Stimulated activated CD8-positive, alpha-beta memory T cell treated with anti-CD3 and anti-CD28 coated beads, Interleukin-2, amount 100 ng/mL, for 48 hours (primary cell): ENCODE data around the gene PUS3.

ENCODE experiments used
- DNase-seq, 2 donors: peaks; one replicate each; pipeline ENCODE4 v3.0.0-alpha.2; 2020; ENCODE audit warnings: low read depth in 2 of 2

The PUS3 gene, protein sequence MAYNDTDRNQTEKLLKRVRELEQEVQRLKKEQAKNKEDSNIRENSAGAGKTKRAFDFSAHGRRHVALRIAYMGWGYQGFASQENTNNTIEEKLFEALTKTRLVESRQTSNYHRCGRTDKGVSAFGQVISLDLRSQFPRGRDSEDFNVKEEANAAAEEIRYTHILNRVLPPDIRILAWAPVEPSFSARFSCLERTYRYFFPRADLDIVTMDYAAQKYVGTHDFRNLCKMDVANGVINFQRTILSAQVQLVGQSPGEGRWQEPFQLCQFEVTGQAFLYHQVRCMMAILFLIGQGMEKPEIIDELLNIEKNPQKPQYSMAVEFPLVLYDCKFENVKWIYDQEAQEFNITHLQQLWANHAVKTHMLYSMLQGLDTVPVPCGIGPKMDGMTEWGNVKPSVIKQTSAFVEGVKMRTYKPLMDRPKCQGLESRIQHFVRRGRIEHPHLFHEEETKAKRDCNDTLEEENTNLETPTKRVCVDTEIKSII

DNA sequence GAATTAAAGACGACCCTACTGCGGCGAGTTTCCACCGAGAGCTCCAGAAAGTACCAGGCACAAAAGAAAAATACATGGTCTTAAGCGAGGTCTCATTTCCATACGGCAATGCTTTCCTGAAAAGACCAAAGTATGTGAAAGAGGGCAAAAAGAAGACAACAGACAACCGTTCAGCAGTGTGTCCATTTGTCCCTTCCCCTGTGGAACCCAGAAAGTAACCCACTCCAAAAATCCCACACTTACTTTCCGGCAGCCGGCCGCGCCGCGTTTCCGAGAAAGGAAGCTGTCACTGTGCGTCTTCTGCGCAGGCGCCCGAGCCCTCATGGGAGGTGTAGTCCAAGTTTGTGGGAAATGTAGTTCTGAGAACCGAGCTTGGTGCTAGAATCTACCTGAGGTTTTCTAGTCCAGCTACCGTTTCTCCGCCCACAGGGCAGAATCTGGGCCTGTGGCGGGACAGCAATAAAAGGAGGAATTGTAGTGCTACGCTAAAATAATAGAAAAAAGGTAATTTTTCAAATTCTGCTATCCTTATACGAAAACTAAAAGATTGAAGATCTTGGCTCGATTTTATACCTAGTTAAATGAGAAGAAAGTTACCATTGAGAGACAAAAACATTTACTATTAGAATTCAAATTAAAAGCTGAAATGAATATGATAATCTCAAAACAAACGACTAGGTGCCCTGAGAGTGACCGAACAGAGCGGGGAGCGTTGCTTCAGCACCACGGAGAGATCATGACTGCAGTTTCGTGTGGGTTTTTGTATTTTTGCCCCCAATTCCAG, at the start of gene PUS3:
PUS3 (minus strand) TSS at position 280 of the 784 bp plus-strand sequence. CDS start 6,922 bp downstream, outside the sequence.
- peak; percentile 81 to 85 for DNase-seq

DNA sequence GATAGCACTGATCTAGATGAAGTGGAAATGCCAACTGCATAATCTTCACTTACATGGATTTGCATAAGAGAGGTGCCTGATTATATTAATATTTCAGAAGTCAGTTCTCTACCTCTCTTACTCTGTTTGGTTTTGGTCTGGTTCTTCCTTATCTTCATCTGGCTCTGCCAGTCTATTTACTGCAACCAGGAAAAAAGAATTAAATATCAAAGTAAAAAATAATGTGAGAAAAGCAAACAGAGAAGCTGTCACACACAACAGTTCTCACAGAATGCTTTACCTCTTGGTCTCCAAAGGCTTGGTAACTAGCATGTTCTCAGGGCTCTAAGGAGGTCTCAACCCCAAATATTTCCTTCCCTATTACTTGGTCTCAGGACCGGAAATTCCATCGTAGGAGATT, 49.6 kb upstream of the PUS3 start:
- no peak for DNase-seq

DNA sequence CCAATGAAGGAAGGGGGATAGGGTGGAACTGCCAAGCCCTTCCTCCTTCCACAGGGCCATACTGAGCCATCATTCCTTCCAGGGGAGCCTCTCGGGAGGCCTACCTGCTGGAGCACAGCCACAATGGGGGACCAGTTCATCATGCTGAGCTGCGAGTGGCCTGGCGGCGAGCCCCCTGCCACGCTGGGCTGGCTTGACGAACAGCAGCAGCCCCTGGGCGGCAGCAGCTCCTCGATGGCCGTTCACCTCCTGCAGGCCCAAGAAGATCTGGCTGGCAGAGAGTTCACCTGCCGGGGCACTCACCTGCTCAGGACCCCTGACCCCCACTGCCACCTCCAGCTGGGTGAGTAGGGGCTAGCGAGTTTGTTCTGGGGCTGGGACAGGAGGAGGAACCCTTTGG, 48.7 kb upstream of the PUS3 start:
- no peak for DNase-seq

DNA sequence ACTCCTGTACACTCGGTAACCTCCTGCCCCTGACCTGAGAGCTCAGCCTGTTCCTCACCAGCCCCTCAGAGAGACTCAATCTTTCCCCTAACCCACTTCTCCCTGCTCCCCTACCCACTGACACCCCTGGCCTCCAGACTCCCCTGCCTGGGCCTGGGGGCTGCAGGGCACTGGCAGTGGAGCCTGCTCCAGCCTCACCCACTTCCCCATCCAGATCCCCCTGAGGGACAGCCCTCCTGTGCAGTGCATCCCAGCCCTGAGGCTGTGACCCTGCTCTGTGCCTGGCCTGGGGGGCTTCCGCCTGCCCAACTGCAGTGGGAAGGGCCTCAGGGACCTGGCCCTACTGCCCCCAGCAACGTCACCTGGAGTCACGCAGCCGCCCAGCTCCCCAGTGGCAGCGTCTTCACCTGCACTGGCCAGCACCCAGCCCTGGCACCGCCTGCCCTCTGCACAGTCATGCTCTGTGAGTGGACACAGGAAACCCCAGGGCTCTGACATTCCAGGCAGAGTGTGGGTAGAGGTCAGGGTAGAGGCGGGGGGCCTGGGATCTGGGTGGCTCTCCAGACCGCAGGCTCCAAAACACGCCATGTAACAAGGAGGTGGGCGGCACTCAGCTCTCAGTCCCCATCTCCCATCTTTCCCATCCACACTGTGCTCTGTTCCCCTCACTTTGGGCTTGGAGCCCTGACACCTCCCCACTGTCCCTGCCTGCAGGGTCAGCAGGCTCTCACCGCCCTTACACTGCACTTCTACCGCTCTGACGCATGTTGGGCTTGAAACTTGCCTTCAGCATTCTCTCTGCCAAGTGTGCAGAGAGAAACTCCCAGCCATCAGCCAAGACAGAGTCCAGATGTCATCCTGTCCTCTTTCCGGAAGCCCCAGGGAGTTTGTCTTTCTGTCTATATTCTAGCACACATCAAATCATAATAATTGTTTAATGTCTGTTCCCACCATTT, 48.0 kb upstream of the PUS3 start:
- no peak for DNase-seq

DNA sequence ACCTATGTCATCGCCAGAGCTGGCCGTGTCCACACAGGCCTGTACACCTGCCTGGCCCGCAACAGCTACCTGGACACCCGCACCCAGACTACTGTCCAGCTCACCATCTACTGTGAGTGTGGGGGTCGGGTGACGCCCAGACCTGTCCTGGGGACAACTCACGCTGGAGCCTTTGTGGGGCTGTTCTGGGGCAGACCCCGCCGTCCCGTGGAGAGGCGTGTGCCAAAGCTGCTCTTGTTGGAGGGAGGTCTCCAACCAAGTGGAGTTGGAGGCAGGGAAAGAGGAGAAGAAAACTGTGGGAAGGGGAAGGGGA, 47.1 kb upstream of the PUS3 start:
- DNase-seq, result no peak

DNA sequence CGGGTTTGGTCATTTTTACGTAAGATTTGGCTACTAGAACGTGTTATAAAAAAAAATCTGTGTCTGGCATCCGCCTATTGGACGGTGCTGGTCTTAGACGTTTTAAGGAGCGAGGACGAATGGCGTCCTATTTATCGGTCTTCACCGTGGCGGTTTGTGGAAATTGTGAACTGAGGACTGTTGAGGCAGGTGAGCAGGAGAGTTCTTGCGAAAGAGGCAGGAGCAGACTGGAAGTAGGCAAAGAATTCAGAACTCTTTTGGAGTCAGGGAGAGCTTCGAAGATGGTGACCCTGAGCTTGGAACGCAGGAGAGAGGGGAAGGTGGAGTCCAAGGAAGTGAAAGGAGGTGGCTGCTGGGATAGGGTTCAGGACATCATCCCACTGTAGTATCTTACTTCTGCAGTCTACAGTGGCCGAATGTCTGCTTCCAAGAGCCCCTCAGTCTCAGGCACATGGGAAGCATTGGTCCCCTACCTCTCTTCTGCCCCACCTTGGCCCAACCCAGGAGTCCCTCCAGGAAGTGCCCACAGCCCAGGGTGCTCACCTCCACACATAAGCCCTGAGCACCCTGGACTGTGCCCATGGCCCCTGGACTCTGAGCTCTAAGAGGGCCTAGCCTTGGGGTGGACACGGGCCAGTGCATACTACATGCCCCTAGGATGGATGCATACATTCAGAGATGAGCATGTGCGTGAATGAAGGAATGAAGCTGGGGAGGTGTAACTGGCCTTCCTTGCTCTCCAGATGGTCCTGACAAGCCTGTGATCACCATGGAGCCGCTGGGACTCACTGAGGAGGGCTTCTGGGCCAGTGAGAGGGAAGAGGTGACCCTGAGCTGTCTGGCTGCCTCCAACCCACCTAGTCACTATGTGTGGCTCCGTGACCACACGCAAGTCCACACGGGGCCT, 46.5 kb upstream of the PUS3 start:
- no peak for DNase-seq

DNA sequence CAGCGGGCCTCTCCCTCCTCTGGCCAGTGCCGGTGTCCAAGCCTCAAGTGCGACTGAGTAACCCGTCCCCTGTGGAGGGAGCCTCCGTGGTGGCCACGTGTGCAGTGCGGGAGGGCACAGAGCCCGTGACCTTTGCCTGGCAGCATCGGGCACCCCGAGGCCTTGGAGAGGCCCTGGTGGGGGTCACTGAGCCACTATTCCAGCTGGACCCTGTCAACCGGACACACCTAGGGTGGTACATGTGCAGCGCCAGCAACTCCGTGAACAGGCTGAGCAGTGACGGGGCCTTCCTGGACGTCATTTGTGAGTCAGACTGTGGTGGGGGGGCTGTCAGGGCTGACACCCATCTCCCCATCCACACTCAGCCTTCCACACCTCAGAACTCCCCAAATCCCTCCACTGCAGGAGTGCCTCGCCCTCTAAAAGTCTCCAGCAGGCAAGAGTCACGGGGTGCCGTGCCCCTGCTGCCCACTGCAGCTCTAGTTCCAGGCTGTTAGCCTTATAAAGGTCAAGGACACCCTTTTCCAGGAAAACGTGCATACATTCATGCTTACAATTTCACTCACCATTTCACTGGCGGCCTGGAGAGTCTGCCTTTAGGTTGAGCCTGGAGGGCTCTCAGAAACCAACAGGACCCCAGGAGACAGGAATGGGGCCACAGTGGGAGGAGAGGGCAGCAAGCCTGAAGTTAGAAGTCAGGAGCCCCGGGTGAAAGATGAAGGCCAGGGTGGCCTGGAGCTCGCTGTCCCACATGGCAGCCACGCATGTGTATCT, 45.5 kb upstream of the PUS3 start:
- no peak for DNase-seq

DNA sequence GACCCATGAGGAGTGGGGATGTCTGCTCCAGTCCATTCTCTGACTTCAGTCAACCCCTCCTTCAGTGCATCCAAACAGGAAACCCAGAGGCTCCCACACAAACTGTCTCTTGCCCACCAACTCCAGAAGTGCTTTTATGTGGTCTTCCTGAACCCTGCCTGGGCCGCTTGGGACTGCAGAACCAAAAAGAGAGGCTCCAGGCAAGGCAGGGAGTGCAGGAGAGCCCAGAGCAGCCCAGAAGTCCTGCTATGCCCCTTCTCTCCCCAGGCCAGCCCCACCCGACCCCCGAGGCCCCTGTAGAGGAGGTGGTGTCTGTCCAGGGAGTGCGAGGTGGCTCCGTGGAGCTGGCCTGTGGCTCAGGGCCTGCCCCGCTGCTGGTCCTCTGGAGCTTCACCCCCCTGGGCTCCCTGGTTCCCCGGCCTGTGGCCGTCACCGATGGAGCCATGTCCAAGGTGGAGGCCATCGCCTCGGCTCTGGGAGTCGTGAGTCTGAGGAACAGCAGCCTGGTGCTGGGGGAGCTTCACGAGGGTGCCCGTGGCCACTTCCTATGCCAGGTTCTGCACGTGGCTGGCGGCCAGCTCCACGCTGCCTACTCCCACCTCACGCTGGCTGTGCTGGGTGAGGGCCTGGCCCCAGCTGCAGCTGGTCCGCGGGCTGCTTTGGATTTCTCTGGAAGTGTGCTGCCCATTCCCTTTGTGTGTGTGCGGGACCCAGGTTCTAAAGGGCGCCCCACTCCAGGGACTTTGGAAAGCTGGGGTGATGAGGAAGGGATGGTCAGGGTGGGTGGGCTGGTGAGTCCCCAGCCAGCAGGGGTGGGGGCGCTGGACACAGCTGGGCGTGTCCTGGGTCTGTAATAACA, 44.6 kb upstream of the PUS3 start:
- no peak for DNase-seq

DNA sequence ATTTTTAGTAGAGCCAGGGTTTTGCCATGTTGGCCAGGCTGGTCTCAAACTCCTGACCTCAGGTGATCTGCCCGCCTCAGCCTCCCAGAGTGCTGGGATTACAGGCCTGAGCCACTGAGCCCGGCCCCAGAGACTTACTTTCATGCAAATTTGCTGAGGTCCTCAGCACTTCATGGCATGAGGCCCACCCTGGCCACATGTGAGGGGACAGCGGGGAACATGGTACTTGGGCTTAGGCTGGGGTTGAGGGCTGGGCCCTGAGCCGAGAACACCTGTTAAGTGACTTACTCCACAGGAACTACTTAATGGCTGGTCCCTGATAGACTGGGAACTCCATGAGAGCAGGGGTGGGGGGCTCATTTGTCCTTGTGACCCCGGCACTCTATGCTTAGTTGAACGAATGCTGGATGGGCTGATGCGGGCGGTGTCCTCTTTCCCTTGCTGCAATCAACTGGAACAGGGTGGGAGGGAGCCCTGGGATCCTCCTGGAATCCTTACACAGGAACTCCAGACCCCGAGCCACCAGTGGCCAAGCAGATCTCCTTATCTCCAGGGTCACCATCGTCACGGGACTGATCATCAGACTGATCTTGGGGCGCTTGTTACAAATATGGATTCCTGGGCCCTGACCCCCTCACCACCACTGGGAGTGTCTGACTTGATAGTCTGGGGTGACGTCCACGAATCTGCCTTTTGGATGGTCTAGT, 43.9 kb upstream of the PUS3 start:
- DNase-seq, result no peak

DNA sequence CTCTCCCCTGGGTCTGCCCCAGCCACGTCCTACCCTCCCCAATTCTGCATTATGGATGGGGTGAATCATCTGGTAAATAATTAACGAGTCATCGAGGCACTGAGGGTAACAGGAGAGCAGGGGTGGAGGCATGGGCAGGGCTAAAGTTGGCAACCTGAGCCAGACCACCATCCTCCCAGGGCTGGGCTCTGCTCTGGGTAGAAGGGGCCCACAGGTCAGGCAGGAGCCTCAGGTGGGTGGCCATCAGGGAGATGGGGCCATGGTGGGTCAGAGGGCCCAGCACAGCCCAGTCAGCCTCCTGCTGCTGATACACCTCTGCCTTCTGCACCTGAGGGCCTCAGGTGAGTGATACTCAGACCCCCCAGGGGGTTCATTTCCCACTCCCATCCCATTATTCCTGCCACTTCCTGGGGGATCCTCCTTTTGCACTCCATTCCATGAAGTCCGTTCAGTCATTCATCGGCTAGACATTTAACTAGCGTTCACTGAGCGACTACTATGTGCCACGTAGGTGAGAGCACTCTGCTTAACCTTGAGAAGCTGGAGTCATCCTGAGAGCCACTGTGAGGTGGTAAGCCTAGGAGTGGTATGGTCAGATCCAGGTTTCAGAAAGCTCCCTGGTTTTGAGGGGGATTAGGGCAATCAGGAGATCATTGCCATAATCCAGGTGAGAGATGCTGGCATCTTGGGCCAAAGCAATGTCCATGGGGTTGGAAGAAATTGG, 43.0 kb upstream of the PUS3 start, which contains the start of gene VSIG10L2:
VSIG10L2 (plus strand) TSS at position 248 of the 724 bp plus-strand sequence; CDS start at position 260, 12 bp downstream.
- DNase-seq, result no peak

DNA sequence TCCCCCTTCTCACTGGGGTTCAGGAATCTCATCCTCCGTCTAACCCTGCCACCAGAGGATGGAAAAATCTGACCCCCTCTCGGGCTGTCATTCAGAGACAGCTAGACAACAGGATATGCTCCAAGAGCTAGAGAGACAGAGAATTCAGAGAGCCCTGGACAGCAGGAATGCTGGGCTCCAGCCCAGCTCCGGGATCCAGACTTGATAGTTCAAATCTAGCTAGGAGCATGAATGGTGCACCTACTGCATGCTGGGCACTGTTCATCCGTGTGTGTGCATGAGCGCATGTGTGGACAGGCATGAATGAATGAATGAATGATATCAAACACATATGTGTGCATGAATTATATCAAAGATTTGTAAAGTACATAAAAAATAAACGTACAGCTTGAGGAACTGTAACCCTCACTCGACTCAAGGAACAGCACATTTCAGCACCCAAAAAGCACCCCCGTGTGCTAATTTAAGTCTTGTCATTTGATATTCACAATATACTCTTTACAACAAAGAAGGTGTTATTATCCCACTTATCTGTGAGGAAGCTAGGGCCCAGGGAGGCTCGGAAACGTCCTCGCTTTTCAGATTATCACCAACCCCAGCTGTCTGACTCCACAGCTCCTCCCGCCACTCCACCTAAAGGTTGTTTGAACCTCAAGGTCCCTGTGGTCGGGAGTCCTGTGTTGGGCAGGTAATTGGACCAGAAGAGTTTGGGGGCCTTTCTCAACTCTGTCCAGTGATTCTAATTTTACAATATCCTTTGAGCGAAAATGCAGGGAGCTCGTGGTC, 42.2 kb upstream of the PUS3 start:
- no peak for DNase-seq

DNA sequence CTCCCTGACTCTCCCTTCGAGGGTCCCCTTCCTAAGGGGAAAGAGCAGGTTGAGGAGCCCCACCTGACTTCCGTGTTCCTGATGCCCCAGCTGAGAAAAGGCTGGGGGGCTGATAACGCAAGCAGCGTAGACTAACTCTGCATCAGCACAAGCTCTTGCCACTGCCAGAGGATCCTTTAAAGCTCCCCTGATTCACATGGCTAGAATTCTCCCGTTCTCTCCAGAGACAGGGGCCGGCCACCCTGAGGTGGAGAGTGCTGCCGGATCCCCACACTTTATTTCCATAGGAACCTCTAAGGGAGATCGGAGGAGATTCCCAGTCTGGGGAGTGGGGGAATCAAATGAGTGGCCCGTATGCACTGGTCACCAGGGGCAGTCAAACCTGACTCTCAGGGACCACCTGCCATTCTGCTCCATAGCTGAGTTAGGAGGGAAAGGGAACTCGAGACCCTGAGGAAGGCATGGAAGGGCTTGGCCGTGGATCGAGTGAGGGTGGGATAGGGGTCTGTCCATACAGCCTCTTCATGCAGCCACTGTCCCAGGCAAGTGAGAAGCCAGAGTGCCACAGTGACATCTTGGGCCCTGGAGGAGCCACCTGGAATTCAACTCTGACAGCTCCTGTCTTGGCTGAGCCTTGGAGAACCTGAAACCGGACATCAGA, 41.5 kb upstream of the PUS3 start:
- DNase-seq, result no peak

DNA sequence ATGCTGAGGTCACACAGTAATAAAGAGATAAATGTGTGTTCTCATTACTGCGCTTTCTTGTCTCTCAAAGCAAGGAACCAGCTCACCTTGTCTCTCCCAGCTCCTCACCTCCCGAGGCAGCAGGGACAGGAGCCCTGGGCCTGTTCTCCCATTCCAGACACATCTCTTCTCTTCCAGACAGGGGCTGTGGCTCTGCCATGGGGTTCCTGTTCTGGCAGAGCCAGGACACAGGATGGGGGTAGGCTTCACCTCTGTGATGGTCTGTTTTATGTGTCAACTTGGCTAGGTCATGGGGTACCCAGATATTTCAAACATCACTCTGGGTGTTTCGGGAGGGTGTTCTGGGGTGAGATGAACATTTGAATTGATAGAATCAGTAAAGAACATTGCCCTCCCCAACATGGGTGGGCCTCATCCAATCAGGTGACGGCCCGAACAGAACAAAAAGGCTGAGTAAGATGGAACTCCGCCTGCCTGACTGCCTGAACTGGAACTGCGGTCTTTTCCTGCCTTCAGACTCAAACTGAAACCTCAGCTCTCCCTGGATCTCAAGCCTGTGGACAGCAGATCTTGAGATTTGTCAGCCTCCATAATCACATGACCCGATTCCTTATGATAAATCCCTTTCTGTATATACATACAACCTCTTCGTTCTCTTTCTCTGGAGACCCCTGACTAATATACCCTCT, 40.8 kb upstream of the PUS3 start:
- DNase-seq, result no peak

DNA sequence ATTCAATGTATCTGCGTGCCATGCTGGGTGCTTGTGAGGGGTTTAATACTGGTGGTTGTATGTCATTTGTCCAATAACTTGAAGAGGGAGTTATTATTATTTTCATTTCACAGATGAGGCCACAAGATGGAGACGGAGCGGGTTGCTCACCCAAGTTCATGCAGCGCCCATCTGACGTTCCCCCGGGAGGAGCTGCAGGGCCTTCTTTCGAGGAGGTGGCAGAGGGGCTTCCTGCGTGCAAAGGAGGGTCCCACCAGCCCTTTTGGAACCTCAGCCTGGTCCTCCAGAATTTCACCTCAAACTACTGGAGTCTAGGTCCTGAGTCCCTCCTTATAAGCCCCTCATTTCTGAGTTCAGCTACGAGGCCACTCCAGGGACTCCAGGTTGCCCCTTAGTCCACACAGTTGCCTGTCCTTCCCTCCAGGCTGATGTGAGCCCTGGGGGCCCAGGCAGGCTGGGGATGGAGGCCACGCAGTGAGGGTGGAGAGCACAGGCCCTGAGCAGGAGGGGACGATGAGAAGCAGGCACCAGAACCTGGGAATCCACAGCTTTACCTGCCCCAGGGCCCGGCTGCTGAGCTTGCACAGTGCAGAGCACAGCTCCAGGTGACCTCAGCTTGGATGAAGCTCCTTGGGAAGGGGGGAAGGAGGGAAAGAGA, 39.9 kb upstream of the PUS3 start:
- DNase-seq, result no peak
